AG04449 (cell line): ENCODE measurements around the gene ARTN.

Experiments used
- CTCF ChIA-PET: fragments of 350-600 bp; formaldehyde crosslinking; extraction: SDS; loops from one replicate; lab custom pipeline; 2021; ENCODE audit warnings: antibody characterized with exemption; lab: Yijun Ruan, JAX
- POLR2A ChIA-PET: fragments of 400-600, 350-600 bp; formaldehyde crosslinking; extraction: SDS; loops from one replicate; lab custom pipeline; 2020; ENCODE audit warnings: antibody characterized with exemption, inconsistent platforms; lab: Yijun Ruan, JAX
- DNase-seq: peaks from one replicate; pipeline ENCODE4 v3.0.0-alpha.2; 2010; ENCODE audit warnings: low read depth, low spot score
- H3K4me3 ChIP-seq: 2 replicates; pipeline ENCODE4 v1.5.1; 2011; ENCODE audit warnings: low read depth, mild to moderate bottlenecking, control low read depth, low read length
- CTCF ChIP-seq: IDR thresholded peaks from one replicate; pipeline ENCODE4 v1.5.1; 2011; ENCODE audit warnings: mild to moderate bottlenecking, moderate library complexity, low read length, control low read depth, inconsistent platforms; ENCODE audit not compliant: insufficient read depth; ENCODE audit errors: missing control alignments

Gene ARTN

GRCh38 chr1:43900386-43900785, 33.2 kb upstream of the ARTN start:
- no peak for TF ChIP-seq CTCF
- CTCF ChIA-PET = interaction anchor here (0.6 to 2.1 kb wide), 3 partner anchors 15 to 137 kb away, joined by 3 to 6 read pairs (median 3); partner anchors contain the start of gene ARTN
- no peak overlapping the region for H3K4me3 ChIP-seq
- POLR2A ChIA-PET = no interaction called here
- no peak for DNase-seq

- no peak for DNase-seq
- POLR2A ChIA-PET = no interaction called here
- TF ChIP-seq CTCF = no peak
- CTCF ChIA-PET = interaction anchor here (0.8 to 2.1 kb wide), 3 partner anchors 11 to 34 kb away, joined by 3 to 6 read pairs (median 3); partner anchors contain the start of gene ARTN
- no peak overlapping the region for H3K4me3 ChIP-seq
Observed at GRCh38 chr1:43901196-43901961, 32.2 kb upstream of the ARTN start.

GRCh38 chr1:43902058-43902831, 31.4 kb upstream of the ARTN start:
- no peak for DNase-seq
- H3K4me3 ChIP-seq = no peak overlapping the region
- ChIA-PET CTCF (interaction anchor here (0.8 to 1.5 kb wide), 3 partner anchors 10 to 33 kb away, joined by 3 read pairs; no protein-coding TSS in a partner anchor), POLR2A (no interaction called here)
- TF ChIP-seq CTCF = no peak

- TF ChIP-seq CTCF = no peak
- CTCF ChIA-PET = no interaction called here
- no peak overlapping the region for H3K4me3 ChIP-seq
- DNase-seq = no peak
- POLR2A ChIA-PET = no interaction called here
Observed at GRCh38 chr1:43904660-43905551, 28.7 kb upstream of the ARTN start.

GRCh38 chr1:43908226-43908625, 25.4 kb upstream of the ARTN start:
- DNase-seq = no peak
- ChIA-PET CTCF (interaction anchor here (0.6 to 1.6 kb wide), 4 partner anchors 9 to 161 kb away, joined by 3 to 12 read pairs (median 3); partner anchors contain the start of gene ARTN), POLR2A (no interaction called here)
- no peak for TF ChIP-seq CTCF
- no peak overlapping the region for H3K4me3 ChIP-seq
